Central memory CD4-positive, alpha-beta T cell (primary cell): ENCODE results near the gene CTCF.
A peak's percentile ranks its signal among the peaks of the same experiment; 100 is the strongest.

Source experiments
- DNase-seq: peaks from one replicate; pipeline ENCODE4 v3.0.0; 2022

Gene CTCF

DNA sequence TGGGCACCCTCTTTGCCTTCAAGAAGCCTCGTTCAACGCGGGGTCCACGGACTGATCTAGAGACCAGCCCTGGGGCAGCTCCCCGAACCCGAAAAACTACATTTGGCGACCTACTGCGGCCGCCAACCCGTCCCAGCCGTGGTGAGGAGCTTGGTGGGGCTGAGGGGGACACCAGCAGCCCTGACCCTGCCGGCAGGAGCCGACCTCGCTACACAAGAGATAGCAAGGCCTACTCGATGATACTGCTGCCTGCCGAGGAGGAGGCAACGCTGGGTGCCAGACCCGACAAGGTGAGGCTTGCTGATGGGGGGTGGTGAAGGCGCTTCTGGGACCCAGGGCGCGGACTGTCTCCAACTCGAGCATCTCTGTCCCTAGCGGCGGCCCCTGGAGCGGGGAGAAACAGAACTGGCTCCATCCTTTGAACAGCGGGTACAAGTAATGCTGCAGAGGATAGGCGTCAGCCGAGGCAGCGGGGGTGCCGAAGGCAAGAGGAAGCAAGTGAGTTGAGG is 92.1 kb downstream of the CTCF start:
- no peak for DNase-seq

DNA sequence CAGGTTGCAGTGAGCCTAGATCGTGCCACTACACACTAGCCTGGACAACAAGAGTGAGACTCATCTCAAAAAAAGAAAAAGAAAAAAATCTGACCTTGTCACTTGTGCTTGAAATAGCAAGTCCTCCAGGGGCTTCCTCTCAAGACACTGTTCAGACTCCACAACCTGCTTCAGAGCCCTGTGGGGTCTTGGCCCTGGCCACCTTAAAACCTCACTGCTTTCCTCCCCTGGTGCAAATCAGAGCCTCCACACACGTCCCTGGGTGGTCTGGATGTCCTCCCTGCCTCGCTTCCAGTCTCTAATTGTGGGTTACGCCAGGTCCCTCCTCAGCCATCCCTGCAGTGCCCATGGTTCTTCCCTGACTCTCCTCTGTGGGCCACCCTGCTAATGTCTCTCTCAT is 93.0 kb downstream of the CTCF start:
- DNase-seq = no peak

GRCh38 chr16:67656344-67657016 is 94.2 kb downstream of the CTCF start:
- no peak for DNase-seq

DNA sequence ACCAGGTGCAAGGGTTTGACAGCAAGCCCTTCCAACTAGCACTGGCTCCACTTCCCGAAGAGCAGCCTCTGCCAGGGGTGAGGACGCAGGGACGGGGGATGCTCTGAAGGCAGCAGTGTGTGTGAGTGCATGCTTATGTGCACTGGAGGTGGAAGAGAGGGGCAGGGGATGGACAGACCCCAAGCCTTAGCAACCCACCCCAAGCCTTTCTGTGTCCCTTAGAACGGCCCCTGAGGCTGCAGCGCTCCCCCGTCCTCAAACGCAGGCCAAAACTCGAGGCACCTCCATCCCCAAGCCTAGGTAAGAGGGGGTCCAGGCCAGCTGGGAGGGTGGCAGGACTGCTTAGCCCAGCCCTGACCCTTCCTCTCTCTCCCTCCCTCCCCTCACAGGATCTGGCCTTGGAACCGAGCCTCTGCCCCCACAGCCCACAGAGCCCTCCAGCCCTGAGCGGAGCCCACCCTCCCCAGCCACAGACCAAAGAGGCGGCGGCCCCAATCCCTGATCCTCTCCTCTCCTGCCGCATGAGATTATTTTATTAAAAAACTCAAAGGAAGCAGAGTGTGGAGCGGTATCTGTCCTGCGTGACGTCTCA is 94.8 kb downstream of the CTCF start:
- DNase-seq = no peak

DNA sequence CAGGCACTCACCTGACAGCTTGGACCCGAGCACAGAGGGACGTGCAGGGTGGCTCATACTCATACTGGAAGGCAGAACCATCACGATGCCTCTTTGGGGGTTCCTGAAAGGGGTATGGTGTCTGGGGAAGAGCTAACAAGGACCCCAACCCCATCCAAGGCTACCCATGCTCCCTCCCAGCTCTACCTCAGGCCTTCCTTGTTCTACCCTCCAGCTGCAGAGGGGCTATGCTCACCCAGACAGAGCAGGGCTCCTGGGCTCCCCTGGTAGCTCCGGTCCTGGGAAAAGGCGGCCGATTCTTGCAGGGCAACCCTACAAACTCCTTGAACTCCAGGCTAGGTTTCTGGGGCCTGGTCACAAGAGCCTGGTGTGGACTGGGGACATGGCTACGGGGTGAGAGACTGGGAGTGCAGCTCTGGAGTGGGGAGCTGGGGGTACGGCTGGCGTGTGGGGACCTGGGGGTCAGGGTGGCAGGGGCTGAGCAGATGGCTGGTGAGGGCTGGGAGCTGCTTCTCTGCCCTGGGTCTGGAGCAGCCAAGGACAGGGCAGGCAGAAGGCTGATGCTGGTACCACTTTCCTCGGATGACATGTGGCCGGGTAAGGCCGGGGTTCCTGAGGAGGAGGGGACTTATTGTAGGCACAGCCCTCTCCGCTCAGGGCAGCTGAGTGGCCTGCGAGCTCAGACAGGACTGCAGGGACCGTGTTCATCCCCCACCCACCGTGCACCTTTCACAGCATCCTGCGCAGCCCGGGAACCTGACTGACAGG is 95.6 kb downstream of the CTCF start:
- no peak for DNase-seq

DNA sequence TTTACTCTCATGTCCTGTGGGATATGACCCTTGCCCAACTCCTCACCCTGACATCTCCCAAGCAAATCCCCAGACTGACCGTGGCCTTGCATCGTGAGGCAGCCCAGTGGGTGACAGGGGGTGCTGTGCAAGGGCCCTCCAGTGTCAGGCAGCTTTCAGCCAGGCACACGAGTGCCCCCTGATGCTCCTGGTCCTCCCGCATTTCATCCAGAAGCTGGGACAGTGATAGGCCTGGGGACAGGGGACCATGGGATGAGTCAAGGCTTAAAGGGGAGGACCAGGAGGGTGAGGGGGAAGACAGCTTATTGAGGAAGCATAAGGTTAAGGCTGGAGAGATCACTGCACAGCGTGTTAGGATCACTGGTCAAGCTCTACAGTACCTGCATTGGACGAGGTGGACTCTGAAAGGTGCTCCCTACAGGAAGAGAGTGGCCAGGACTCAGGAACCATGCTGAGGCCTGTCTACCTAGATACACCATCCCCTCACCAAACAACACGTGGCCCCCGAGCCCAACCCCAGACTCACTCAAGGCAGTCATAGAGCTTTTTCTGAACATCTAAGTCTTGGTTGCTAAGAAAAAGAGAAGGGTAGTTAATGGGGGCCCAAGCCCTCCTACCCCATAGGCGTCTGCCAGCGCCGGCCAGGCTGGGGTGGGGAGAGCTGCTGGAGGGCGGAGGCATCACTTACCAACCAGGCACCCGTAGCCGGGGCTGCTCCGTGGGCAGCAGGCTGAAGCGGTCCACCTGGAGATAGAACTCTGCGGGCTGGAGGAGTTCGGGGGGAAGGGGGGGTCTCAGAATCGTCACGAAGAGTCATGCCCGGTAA is 96.7 kb downstream of the CTCF start:
- no peak for DNase-seq

DNA sequence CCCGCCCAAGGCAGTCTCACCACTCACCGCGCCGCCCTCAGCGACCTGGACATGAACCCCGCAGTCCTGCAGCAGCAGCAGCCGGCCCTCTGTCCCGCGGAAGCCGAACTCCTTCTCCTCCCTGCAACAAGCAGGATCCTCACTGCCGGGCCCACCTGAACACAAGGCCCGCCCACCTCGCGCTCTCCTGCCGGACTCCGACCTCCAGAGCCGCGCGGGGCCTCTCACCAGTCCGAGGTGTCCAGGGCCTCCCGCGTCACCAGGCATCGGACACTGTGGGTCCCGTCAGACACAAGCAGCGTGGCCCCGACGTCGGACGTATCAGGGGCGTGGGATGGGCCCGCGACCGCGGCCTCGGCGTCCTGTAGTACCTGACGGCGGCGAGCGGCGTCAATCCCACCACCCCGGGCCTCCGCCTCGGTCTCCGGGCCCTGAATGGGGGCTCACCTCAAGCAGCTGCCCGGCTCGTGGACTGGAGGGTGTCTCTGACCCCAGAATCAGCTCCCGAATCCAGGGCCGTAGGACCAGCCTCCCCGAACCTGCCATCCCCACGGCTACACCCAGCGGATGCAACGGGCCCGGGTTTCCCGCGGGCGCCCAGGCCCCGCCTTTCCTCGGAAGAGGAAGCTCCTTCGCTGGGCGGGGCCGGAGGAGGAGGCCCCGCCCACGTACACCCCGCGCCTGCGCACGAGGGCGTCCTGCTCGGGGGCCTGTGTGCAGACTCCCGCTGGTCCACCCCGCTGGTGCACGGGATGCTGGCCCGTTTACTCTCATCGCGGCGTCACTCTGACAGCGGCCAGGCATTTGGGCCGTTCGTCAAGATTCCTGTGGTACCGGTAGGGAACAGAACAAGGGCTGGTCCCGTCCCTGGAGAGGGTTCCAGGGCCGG is 97.6 kb downstream of the CTCF start, which contains the start of gene ACD:
Gene ACD (minus strand): TSS at position 586 of the 889 bp plus-strand sequence. CDS start 40 bp downstream, at position 546.
- DNase-seq = peak; percentile 93

- peak; percentile 96 for DNase-seq
Observed at GRCh38 chr16:67660564-67661028, 98.3 kb downstream of the CTCF start, which contains the start of gene PARD6A. PARD6A (plus strand) TSS chr16:67660960; CDS start chr16:67661039, 79 bp downstream.

DNA sequence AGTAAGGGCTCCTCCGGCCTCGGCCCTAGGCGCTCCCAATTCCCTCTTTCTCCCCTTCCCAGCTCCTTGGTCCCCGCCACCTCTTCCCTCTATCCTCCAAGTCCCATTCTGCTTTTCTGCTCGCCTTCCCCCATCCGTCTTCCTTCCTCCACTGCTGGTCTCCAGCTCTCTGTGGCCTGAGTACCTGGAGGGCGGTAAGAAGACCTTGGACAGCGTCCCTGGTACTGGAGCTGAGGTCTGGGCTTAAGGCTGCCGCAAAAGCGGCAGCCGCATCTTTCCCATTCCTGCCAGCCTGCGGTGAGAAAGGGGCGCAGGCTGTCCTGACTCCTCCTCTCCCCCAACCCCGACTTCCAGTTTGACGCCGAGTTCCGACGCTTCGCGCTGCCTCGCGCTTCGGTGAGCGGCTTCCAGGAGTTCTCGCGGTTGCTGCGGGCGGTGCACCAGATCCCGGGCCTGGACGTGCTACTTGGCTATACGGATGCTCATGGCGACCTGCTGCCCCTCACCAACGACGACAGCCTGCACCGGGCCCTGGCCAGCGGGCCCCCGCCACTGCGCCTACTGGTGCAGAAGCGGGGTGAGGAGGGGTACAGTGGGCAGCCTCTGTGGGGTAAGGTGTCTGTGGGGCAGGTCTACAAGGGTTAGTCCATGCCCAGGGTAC is 98.9 kb downstream of the CTCF start:
- DNase-seq = no peak

DNA sequence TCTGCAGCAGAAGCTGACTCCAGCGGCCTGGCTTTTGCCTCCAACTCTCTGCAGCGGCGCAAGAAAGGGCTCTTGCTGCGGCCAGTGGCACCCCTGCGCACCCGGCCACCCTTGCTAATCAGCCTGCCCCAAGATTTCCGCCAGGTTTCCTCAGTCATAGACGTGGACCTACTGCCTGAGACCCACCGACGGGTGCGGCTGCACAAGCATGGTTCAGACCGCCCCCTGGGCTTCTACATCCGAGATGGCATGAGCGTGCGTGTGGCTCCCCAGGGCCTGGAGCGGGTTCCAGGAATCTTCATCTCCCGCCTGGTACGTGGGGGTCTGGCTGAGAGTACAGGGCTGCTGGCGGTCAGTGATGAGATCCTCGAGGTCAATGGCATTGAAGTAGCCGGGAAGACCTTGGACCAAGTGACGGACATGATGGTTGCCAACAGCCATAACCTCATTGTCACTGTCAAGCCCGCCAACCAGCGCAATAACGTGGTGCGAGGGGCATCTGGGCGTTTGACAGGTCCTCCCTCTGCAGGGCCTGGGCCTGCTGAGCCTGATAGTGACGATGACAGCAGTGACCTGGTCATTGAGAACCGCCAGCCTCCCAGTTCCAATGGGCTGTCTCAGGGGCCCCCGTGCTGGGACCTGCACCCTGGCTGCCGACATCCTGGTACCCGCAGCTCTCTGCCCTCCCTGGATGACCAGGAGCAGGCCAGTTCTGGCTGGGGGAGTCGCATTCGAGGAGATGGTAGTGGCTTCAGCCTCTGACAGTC is 99.7 kb downstream of the CTCF start:
- no peak for DNase-seq

- DNase-seq = no peak
Observed at GRCh38 chr16:67662653-67663010, 100.3 kb downstream of the CTCF start.

DNA sequence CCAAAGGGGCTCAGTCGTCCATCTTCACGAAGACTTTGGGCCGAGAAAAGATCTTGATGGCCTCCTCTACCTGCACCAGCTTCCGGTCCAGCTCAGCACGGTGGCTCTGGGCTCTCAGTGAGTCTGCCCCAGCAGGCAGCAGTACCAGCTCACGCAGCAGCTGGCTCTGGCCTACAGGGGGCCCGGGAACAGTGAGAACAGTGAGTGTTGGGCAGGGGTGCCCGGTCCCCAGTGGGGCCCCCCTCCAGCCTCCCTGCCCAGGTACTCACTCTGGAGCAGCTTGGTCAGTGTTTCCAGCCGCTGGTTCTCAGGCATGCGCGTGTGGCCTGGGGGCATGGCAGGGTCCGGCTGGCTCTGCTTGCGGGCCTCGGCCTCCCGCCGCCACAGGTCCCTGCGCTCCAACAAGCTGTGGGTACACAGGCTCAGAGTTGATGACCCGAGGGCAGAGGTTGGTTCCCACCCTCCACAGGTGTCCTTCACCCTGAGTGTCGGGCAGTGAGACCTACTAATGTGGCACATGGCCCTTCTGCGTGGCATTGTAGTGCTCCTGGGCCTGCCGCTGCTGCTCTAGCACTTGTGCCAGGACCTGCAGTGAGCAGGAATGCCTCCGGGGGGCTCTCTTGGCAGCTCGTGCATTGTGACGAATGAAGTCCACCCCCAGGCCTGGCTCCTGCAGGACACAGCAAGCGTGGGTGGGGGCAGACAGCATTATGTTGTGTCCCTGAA is 101.0 kb downstream of the CTCF start:
- no peak for DNase-seq

GRCh38 chr16:67663877-67664222 is 101.5 kb downstream of the CTCF start:
- no peak for DNase-seq

- DNase-seq = no peak
Observed at GRCh38 chr16:67664258-67664657, 101.9 kb downstream of the CTCF start.

- no peak for DNase-seq
Observed at GRCh38 chr16:67664871-67665270, 102.5 kb downstream of the CTCF start.

DNA sequence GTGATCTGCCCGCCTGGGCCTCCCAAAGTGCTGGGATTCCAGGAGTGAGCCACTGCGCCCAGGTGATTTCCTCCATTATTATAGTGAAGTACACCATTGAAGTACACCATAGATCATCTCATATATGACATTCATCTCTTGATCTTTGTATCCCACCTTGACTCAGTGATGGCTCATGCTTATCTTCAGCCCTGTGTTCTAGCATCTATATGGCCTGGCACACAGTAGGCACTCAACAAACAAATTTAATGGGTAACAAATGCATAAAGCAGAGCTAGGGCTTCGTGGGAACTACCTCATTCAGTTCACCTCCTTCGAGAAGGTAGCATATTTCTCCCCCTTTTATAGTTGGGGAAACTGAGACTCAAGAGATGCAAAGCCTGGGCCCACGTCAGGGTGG is 103.3 kb downstream of the CTCF start:
- no peak for DNase-seq

GRCh38 chr16:67666032-67666551 is 103.8 kb downstream of the CTCF start:
- DNase-seq = no peak

- peak; percentile 78 for DNase-seq
Observed at GRCh38 chr16:67666559-67667452, 104.5 kb downstream of the CTCF start, which contains the start of the genes C16orf86 and ENKD1. C16orf86 (plus strand) TSS chr16:67666814; CDS start chr16:67666971, 157 bp downstream. ENKD1 (minus strand) TSS chr16:67666750; CDS start chr16:67666442, 308 bp downstream.
